Breast epithelium (tissue), 3 donors: Measurements from ENCODE around the gene NFXL1.

Experiments
- CTCF ChIP-seq, 3 donors: fragments of 450-650 bp; IDR thresholded peaks; one replicate each; pipeline ENCODE4 v1.5.1; 2016 to 2017; ENCODE audit warnings: antibody characterized with exemption in 3 of 3, mild to moderate bottlenecking in 3 of 3, moderate library complexity in 3 of 3
- POLR2A ChIP-seq: fragments of 450-650 bp; IDR thresholded peaks from one replicate; pipeline ENCODE4 v1.6.1; 2016; ENCODE audit warnings: antibody characterized with exemption, mild to moderate bottlenecking, moderate library complexity

DNA sequence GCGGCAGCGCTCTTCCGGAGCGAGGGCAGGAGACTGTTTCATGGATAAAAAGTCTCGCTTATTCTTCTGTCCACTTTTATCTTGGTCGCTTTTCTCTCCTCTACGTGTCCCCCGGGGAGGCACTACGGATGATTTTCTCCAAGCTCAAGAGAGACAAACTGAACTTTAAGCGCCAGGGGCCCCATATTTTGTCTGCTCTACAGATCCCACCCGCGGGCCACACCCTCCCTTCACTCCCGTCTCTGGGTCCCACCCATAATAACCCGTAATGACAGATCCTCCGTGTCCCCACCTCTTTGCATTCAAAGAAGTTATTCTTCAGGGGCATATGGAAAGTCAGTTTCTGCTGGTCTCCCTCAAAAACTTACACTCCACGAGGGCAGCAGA is 76.5 kb downstream of the NFXL1 start, which contains the start of gene CORIN:
- no peak for TF ChIP-seq CTCF (IDR thresholded peaks at IDR 0.05)
- no peak for TF ChIP-seq POLR2A
